GM19372 (cell line): ENCODE results near the gene HNRNPLL.
"Not testable (repeated sequence)": the region's sequence is repeated elsewhere in the genome, so short reads cannot be mapped to it uniquely, and the experiment has no call there.

Source experiments
- ATAC-seq: cut with Tn5 transposase; IDR thresholded peaks from one replicate; pipeline ENCODE4 v1.9.1; 2021; ENCODE audit warnings: mild to moderate bottlenecking, low read depth, moderate library complexity; ENCODE audit not compliant: unreplicated experiment

Gene HNRNPLL

GRCh38 chr2:38602732-38603401, at the start of gene HNRNPLL:
Gene HNRNPLL (minus strand): TSS chr2:38602928. CDS start chr2:38602626, 302 bp downstream.
- peak; percentile 67 for ATAC-seq

DNA sequence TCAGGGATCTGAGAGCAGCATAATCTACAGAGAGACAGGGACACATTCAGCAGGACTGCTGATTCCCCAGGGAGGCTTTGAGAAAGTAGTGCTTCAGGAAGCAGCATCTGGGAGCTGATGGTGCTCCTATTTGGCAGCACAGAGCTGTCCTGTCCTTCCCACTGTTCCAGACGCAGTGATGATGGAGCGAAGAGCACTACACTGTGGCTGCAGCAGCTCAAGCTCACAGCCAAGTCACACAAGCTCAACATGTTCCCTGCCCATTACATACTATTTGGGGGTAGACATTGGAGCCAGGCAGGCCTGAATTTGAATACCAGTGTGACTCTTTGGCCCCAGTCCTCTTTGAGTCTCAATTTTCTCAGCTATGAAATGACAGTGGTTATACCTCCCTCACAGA, 48.0 kb upstream of the HNRNPLL start:
- ATAC-seq: no peak

GRCh38 chr2:38650012-38650411, 47.3 kb upstream of the HNRNPLL start:
- no peak for ATAC-seq

- no peak for ATAC-seq
Observed at GRCh38 chr2:38649176-38649728, 46.5 kb upstream of the HNRNPLL start.

DNA sequence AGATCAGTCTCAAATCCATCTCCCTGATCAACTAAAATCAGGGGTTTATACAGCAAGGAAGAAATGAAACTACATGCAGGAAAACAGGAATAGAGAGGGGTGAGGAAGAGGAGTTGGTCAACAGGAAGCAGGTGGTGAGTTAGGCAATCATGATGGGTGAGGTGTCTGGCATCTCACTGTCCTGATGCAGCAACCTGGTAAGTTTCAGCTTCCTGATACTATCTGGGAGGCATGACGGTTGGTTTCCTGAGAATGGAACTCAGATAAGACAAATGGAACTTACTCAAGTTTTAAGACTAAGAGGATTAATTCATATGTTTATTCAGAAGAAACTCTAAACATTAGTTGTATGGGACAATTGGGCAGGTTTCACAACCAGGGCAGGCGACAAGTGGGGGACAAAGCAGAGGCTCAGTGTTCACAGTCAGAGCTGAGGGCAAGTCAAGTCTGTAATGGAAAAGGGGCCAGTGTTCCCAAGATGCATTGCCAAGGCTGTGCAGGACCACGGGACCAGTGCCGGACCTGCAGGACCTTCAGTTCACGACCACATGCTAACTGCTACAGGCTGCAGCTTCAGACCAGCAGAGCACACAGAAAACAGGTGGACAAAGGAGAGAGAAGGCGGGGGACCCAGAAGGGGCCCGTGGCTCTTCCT, 45.5 kb upstream of the HNRNPLL start:
- ATAC-seq: no peak

DNA sequence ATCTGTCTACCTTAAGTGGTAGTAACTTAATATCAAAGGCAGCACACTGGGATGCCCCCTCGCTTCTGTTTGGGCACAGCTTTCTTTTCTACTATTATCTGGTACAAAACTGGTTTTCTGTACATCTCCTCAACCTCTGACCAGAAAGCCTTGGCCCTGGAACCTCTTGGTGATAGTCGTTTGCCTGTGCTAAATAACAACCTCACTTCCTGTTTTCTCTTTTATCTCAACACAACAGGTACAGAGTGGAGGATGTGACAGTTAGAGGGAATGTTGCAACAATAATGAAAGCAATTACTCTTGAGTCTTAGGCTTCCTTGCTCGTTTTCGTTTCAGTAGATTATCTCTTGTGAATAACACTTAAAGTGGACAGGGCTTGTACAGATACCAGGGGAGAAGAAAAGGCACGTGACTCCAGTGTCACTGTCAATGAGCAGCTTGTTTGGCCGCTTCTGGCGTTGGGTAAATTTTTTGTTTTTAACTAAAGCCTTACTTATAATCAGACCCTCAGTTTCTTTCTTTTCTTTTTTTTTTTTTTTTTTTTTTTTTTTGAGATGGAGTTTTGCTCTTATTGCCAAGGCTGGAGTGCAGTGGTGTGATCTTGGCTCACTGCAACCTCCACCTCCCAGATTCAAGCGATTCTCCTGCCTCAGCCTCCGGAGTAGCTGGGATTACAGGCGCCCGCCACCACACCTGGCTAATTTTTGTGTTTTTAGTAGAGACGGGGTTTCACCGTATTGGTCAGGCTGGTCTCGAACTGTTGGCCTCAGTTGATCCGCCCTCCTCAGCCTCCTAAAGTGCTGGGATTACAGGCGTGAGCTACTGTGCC, 41.2 kb upstream of the HNRNPLL start:
- not testable (repeated sequence) for ATAC-seq

DNA sequence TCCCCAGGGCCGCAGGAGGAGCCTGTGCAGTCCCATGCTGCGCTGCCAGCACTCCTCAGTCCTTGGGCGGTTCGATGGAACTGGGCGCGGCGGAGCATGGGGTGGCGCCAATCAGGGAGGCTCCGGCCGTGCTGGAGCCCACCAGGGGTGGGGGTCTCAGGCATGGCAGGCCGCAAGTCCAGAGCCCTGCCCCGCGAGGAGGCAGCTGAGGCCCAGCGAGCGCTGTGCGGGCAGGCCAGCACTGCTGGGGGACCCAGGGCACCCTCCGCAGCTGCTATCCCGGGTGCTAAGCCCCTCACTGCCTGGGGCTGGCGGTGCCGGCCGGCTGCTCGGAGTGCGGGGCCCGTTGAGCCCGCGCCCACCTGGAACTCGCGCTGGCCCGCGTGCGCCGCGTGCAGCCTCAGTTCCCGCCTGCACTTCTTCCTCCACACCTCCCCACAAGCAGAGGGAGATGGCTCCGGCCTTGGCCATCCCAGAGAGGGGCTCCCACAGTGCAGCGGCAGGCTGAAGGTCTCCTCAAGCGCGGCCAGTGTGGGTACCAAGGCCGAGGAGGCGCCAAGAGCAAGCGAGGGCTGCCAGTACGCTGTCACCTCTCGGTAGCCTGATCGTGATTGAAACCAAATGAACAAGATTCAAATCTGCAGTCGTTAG, 40.4 kb upstream of the HNRNPLL start:
- ATAC-seq: no peak

DNA sequence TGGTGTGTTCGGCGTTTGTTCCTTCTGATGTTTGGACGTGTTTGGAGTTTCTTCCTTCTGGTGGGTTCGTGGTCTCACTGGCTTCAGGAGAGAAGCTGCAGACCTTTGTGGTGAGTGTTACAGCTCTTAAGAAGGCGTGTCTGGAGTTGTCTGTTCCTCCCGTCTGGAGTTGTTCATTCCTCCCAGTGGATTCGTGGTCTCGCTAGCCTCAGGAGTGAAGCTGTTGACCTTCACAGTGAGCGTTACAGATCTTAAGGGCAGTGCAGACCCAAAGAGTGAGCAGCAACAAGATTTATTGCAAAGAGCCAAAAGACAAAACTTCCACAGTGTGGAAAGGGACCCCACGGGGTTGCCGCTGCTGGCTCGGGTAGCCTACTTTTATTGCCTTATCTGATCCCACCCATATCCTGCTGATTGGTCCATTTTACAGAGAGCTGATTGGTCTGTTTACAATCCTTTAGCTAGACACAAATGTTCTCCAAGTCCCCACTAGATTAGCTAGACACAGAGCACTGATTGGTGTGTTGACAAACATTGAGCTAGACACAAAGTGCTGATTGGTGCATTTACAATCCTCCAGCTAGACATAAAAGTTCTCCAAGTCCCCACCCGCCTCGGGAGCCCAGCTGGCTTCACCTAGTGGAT, 39.8 kb upstream of the HNRNPLL start:
- not testable (repeated sequence) for ATAC-seq

- no peak for ATAC-seq
Observed at GRCh38 chr2:38636069-38636468, 33.3 kb upstream of the HNRNPLL start.

DNA sequence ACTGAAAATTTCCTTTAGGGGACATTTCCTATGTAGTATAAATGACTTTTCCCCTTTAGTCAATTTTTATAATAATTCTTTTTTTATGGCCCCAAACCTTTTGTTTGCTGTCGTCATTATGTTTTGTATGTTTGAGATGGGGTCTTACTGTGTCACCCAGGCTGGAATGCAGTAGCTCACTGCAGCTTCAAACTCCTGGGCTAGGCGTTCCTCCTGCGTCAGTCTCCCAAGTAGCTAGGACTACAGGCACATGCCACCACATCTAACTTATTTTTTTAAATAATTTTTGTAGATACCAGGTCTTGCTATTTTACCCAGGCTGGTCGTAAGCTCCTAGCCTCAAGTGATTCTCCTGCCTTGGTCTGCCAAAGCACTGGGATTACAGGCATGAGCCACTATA, 32.4 kb upstream of the HNRNPLL start:
- no peak for ATAC-seq

DNA sequence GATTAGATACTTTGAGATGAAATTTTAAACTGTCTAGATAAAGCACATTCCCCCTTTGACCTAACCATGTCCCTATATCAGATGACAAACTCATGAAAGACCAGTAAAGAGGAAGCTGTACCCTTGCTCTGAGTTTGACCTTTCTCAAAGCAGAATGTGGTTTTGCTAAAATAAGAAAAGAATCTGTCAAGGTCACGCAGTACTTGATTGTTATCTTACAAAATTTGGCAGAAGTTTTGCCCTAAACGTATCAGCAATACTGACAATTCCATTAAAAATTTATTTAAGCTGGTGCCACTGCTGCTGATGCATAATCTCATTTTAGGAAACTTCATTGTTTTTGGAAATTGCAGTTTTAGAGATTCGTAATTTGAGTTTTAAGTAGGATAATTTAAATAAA, 32.0 kb upstream of the HNRNPLL start:
- peak; percentile 97 for ATAC-seq

DNA sequence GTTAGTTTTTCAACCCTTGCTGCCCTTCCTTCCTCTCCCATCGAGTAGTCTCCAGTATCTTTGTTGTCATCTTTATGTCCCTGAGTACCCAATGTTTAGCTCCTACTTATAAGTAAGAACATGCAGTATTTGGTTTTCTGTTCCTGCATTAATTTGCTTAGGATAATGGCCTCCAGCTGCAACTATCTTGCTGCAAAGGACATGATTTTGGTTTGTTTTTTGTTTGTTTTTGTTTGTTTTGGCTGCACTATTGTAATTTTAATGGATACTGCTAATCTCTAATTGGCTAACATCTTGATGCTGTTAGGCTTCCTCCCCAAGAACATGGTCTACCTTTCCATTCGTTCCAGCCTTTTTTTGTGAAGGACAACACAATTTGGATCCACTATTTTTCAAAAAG, 31.2 kb upstream of the HNRNPLL start:
- no peak for ATAC-seq

DNA sequence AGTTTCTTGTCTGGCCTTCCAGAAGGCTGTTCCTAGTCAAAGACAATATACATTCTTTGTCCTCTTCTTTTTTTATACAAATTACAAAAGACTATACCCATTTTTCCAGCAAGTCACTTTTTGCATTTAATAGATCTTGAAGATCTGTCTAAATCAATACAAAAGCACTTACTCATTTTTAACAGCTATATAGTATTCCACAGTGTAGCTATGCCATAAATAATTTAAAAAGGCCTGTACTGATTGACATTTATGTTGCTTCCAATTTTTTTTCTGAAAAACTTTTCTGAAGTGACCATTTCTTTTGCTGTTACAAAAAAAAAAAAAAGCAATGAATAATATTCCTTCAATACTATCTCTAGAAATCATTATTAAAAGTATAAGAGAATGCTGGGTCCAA, 30.3 kb upstream of the HNRNPLL start:
- ATAC-seq: no peak

DNA sequence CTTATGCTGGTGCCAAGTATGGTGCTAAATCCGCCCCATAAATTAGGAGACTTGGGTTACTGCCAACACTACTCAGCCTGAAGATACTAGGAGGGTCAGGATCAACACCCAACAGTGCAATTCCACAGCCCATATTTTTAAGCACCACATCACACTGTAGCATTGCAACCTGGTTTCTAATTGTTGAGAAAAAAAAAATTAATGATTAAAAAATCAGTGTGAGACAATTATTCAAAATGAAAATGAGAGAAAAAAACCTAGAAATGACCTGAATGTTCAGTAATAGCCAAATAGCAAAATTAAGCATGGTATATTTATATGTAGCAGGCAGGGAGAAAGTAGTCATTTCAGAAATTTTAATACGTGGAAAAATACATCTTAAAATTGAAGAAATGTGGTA, 29.2 kb upstream of the HNRNPLL start:
- ATAC-seq: no peak

- no peak for ATAC-seq
Observed at GRCh38 chr2:38629684-38630083, 27.0 kb upstream of the HNRNPLL start.

DNA sequence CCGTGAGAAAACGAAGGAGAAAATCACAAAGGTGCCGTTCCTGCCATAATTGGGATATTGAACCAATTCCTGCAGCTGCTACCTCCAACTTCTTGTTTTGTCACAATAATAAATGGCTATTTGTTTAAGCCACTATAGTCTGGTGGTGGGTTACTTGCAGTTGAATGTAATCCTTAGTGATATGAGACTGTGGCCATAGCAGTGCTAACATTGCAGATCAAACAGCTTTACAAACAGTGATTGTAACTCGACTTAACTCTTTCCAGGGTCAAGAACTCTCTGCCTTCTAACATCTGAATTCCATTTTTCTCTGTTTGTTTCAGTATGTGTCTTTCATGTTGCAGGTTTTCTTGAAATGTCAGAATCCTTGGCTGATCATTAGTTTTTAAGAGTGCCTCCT, 24.7 kb upstream of the HNRNPLL start:
- ATAC-seq: no peak

- no peak for ATAC-seq
Observed at GRCh38 chr2:38626326-38627035, 23.8 kb upstream of the HNRNPLL start.

DNA sequence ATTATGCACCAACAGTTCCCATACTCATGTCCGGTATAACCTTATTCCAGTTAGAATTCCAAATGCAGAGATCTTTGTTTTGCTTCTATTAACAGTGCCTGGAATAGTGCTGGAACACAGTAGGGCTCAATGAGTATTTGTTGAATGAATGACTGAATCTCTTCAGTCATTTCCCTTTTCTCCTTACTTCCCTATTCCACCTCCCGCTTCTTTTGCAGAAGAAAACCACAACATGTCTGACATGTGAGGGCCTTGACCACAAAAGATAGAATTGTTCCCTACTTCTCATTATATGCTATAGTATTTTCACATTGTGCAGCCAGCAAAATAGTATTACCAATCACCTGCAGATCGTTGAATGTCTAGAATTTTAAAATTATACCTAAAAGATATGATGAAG, 19.5 kb upstream of the HNRNPLL start:
- no peak for ATAC-seq

GRCh38 chr2:38621018-38621417, 18.3 kb upstream of the HNRNPLL start:
- no peak for ATAC-seq
